Right renal pelvis (tissue), 4 donors: ENCODE measurements around the gene MTHFD1L. TPM values are rescaled to one million over a fixed set of nuclear protein-coding genes. Genes with fewer than 3 reads are reported as not detected.
"Not testable (repeated sequence)": the region's sequence is repeated elsewhere in the genome, so short reads cannot be mapped to it uniquely, and the experiment has no call there.

Experiments
- DNase-seq, 4 donors: peaks; one replicate each; pipeline ENCODE4 v3.0.0-alpha.2; 2013; ENCODE audit warnings: low read depth in 4 of 4, low spot score in 3 of 4, missing footprints in 1 of 4
- polyA plus RNA-seq, 4 donors: library from polyadenylated mRNA; unstranded; fragments of 120-200 nt; gene quantifications; one replicate each; pipeline ENCODE4 v1.2.1, GENCODE V29; 2013; ENCODE audit not compliant: insufficient read length in 4 of 4

MTHFD1L gene
- polyA plus RNA-seq, 4 donors = 16.2 to 19.4 (median 18.0) TPM

- no peak for DNase-seq
Measured at GRCh38 chr6:151109869-151110575, 244.5 kb downstream of the MTHFD1L start.

GRCh38 chr6:151110576-151110905, 245.0 kb downstream of the MTHFD1L start:
- DNase-seq = no peak

GRCh38 chr6:151111670-151112069, 246.2 kb downstream of the MTHFD1L start:
- no peak for DNase-seq

- no peak for DNase-seq
Measured at GRCh38 chr6:151112130-151112529, 246.6 kb downstream of the MTHFD1L start.

GRCh38 chr6:151112884-151113283, 247.4 kb downstream of the MTHFD1L start:
- DNase-seq = not testable (repeated sequence)

DNA sequence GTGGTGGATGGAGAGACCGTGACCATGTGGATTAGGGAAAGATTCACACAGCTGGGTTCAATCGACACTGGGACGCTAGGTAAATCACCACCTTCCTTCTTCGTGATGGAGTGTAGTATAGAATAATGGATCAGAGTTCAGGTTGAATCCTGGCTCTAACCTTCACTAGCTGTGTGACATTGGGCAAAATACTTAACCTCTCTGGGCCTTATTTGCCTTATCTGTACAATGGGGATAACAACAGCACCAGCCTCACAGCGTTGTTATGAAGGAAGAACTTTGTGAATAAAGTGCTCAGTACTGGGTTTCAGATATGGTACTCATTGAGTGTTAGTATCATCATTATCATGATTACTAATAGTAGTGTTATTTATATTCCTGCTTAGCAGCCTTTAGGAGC, 248.1 kb downstream of the MTHFD1L start:
- no peak for DNase-seq

DNA sequence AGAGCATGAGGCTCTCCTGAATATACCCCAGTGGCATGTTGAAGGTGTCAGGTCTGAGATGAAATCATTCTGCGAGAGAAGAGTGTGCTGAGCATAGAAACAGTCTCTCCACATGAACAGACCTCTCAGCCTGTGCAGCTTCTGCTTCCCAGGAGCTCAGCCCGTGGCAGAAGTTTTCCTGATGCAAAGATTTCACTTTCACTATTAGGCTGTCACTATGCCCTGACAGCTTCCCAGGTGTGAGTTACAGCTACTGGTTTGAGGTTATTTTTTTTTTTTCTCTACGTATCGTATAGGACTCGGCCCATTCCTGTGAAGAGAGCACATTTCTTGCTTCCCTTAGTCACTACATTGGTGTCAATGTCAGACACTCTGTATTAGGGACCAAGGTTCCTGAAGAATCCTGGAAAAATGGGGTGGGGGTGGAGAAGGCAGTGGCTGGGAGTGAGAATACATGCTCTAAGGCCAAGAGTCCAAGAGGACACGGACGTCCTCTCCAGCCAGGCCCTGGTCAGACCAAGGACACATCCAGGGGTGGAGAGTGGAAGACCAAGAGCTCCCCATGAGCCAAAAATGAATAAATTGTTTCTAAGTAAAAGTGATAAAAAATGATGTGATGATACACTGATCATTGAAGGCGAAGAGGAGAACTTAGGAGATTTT, 253.1 kb downstream of the MTHFD1L start:
- no peak for DNase-seq

GRCh38 chr6:151119823-151120524, 254.5 kb downstream of the MTHFD1L start:
- no peak for DNase-seq

GRCh38 chr6:151121900-151122299, 256.4 kb downstream of the MTHFD1L start:
- no peak for DNase-seq

GRCh38 chr6:151123641-151124040, 258.1 kb downstream of the MTHFD1L start:
- not testable (repeated sequence) for DNase-seq

DNA sequence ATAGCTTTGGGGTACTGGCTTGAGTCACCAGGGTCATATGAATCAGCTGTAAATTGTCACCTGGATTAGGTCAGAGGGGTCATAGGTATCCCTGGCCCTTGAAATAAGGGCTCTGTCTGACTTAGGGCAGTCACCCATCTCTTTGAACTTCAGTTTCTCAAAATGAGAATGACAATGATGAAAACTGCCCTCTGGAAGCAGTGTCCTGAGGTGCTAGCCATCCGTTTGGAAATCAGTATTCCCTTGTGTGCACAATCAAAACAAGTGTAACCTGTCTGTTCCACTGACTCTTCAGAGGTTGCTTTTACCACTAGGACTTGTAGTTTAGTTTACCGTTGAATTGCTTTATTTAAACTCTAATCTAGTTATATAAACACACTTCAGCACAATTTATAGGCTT, 259.7 kb downstream of the MTHFD1L start:
- not testable (repeated sequence) for DNase-seq

- DNase-seq = not testable (repeated sequence)
Measured at GRCh38 chr6:151125651-151126416, 260.3 kb downstream of the MTHFD1L start.

DNA sequence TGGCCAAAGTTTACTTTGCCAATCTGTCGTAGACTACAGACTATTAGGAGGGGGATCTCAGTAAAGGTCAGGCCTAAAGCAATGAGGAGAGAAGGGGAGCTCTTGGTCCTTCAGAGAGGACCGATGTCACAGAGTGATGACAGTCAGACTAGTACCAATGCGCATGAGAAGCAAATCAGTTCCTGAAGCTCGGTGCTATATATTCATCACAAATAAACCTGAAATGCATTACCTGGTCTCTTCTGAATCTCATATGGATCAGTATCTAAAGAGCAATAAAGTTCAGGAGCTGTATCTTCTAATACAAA, 260.9 kb downstream of the MTHFD1L start:
- not testable (repeated sequence) for DNase-seq

GRCh38 chr6:151127133-151127798, 261.8 kb downstream of the MTHFD1L start:
- not testable (repeated sequence) for DNase-seq

- no peak for DNase-seq
Measured at GRCh38 chr6:151128763-151129370, 263.4 kb downstream of the MTHFD1L start.

GRCh38 chr6:151130329-151130728, 264.8 kb downstream of the MTHFD1L start:
- no peak for DNase-seq

DNA sequence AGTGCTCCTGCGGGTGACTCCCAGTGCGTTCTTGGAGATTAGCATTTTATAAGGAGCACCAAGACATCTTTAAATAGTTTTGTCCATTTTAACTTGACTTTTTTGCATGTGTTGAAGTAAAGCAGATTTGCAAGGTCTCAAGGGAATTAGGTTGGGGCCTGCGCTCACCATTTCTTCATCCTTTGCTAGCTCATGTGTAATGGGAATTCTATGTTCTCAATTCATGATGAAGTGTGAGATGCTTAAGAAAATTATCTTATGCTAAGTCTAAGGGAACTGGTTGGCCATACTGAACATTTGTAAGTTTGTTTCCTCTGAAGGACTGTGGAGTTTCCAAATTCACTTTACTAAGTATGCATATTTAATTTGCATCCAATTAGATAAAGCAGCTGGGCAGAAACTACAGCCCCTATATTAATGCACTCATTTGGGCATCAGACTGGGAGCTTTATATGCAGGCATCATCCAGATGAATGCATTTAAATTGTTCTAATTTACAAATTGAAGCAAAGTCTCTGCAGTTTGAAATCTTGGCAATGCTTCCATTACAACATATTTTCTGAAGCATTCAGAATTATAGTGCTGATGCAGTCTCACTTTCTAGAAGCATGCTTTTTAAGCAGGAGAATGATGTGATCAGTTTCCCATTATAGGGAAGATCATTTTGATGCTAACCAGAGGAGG, 266.0 kb downstream of the MTHFD1L start:
- no peak for DNase-seq

DNA sequence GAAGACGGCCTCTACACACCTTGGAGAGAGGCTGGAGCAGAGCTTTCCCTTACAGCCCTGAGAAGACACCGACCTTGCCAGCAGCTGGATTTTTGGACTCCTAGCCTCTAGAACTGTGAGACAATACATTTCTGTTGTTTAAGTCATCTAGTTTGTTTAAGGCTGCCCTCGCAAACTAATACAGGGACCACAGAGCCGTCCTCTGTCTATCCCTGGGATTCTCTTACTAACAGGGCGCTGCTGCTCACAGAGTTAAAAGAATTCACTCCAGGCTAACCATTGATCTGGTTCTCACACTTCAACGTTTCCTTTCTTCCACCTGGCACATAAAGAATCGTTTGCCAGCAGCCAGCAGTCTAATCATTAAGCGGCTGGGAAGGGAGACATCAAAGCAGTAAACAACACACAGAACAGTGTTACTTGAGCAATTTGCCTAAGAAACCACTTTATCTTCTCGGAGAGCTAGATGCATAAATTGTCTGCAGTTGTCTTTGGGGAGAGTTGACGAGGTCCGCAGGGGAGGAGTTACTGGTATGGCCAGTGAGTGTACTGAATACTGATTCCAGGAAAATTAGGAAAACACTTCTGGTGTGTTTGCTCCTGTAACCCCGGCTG, 270.7 kb downstream of the MTHFD1L start:
- no peak for DNase-seq

GRCh38 chr6:151137542-151137941, 272.0 kb downstream of the MTHFD1L start:
- DNase-seq = no peak
